GM12878 (cell line): ENCODE data around the gene ALDH1L2. TPM values are rescaled to one million over a fixed set of nuclear protein-coding genes. Genes with fewer than 3 reads are reported as not detected.

ENCODE experiments used
- ATAC-seq: fragments of 200-7000 bp; cut with Tn5 transposase; 3 replicates; pipeline ENCODE4 v1.9.1; 2020; ENCODE audit warnings: mild to moderate bottlenecking, moderate library complexity
- BruUV-seq: library from RNA; stranded (reverse); fragments of 400-500 nt; replicated peaks from 2 replicates; lab custom pipeline; 2021; lab: Mats Ljungman, UMichigan
- CTCF ChIA-PET: fragments of 300-600 bp; sonication (Branson Sonifier 250); formaldehyde crosslinking; extraction: SDS; loops from one replicate; lab custom pipeline; 2021; ENCODE audit warnings: inconsistent platforms; lab: Yijun Ruan, JAX
- POLR2A ChIA-PET: fragments of 350-600 bp; formaldehyde crosslinking; extraction: SDS; loops from one replicate; lab custom pipeline; 2021; ENCODE audit warnings: inconsistent platforms; lab: Charles Lee
- RAD21 ChIA-PET: fragments of 300-600 bp; sonication (Branson Sonifier 250); formaldehyde crosslinking; loops from one replicate; lab custom pipeline; 2023; ENCODE audit warnings: antibody characterized with exemption; ENCODE audit not compliant: unreplicated experiment; lab: Charles Lee
- SMC1A ChIA-PET: fragments of 300-600 bp; sonication (Branson Sonifier 250); formaldehyde crosslinking; loops from one replicate; lab custom pipeline; 2023; ENCODE audit not compliant: unreplicated experiment, uncharacterized antibody; lab: Charles Lee
- DNase-seq: peaks from one replicate; pipeline ENCODE4 v3.0.0-alpha.2; 2011; ENCODE audit warnings: low read depth, low spot score
- FAIRE-seq: peaks from 3 replicates; lab custom pipeline; 2011; peaks lifted over from hg19 to GRCh38; lab: Jason Lieb, UNC
- H2AFZ ChIP-seq: 2 replicates; pipeline ENCODE4 v1.6.0; 2011; ENCODE audit warnings: low read depth, low read length, control low read depth; ENCODE audit not compliant: control insufficient read depth
- H3K27ac ChIP-seq: 2 replicates; pipeline ENCODE4 v1.5.1; 2011; ENCODE audit warnings: control low read depth; ENCODE audit not compliant: control insufficient read depth, insufficient read depth
- H3K27me3 ChIP-seq, 2 experiments: replicated peaks in 1 of 2; 2 replicates each; pipeline versions ENCODE4 v1.6.0 to v1.6.1; 2011; ENCODE audit warnings: low read length in 1 of 2; ENCODE audit not compliant: control insufficient read depth in 2 of 2, insufficient read depth in 2 of 2
- H3K36me3 ChIP-seq, 2 experiments: 2 replicates each; pipeline ENCODE4 v1.5.1; 2011; ENCODE audit warnings: low read length in 1 of 2; ENCODE audit not compliant: control insufficient read depth in 2 of 2, insufficient read depth in 2 of 2
- H3K4me1 ChIP-seq: 2 replicates; pipeline ENCODE4 v1.6.1; 2011; ENCODE audit warnings: mild to moderate bottlenecking, low read length, moderate library complexity, mixed read lengths; ENCODE audit not compliant: control insufficient read depth, insufficient read depth
- H3K4me2 ChIP-seq: 2 replicates; pipeline ENCODE4 v1.6.0; 2011; ENCODE audit warnings: control low read depth; ENCODE audit not compliant: control insufficient read depth, insufficient read depth
- H3K4me3 ChIP-seq: fragments of 200-600 bp; sonication (generic); 2 replicates; pipeline ENCODE4 v1.5.1; 2016
- H3K79me2 ChIP-seq: 2 replicates; pipeline ENCODE4 v1.6.0; 2011; ENCODE audit warnings: low read length; ENCODE audit not compliant: control insufficient read depth, insufficient read depth
- H3K9ac ChIP-seq: 2 replicates; pipeline ENCODE4 v1.8.0; 2011; ENCODE audit warnings: low read length, control low read depth, mixed read lengths; ENCODE audit not compliant: control insufficient read depth, insufficient read depth
- H3K9me3 ChIP-seq: replicated peaks from 3 replicates; pipeline ENCODE4 v1.5.1; 2011; ENCODE audit warnings: mild to moderate bottlenecking, low read length; ENCODE audit not compliant: control insufficient read depth, insufficient read depth
- H4K20me1 ChIP-seq: 2 replicates; pipeline ENCODE4 v1.6.0; 2011; ENCODE audit not compliant: control insufficient read depth, insufficient read depth
- CEBPB ChIP-seq, 2 experiments: fragments of 150-350 bp in 1 of 2; IDR thresholded peaks; 2 replicates each; pipeline ENCODE4 v1.6.1; 2012 to 2014; ENCODE audit warnings: low read depth in 2 of 2, low read length in 2 of 2, borderline replicate concordance in 1 of 2, inconsistent platforms in 1 of 2
- CHD2 ChIP-seq: IDR thresholded peaks from 2 replicates; pipeline ENCODE4 v1.6.1; 2011; ENCODE audit warnings: low read depth, low read length, improper control_type of control experiment, borderline replicate concordance
- FOXM1 ChIP-seq: IDR thresholded peaks from 2 replicates; pipeline ENCODE4 v1.6.1; 2012; ENCODE audit warnings: low read depth, mild to moderate bottlenecking, inconsistent platforms, low read length, moderate library complexity
- NR2C1 ChIP-seq: fragments of 450-650 bp; IDR thresholded peaks from 2 replicates; pipeline ENCODE4 v1.6.1; 2017; ENCODE audit warnings: antibody characterized with exemption, mild to moderate bottlenecking, moderate library complexity
- POU2F2 ChIP-seq: IDR thresholded peaks from 3 replicates; pipeline ENCODE4 v1.6.1; 2011; ENCODE audit warnings: low read depth, mild to moderate bottlenecking, low read length, borderline replicate concordance
- STAT1 ChIP-seq: fragments of 450-650 bp; conservative IDR thresholded peaks from 2 replicates; pipeline ENCODE4 v1.6.1; 2014; ENCODE audit warnings: antibody characterized with exemption, mild to moderate bottlenecking
- TCF3 ChIP-seq: IDR thresholded peaks from 2 replicates; pipeline ENCODE4 v1.6.1; 2012; ENCODE audit warnings: low read depth, mild to moderate bottlenecking, low read length, borderline replicate concordance; ENCODE audit not compliant: insufficient read depth
- YBX1 ChIP-seq: fragments of 450-650 bp; IDR thresholded peaks from 2 replicates; pipeline ENCODE4 v1.6.1; 2016; ENCODE audit warnings: antibody characterized with exemption
- WGBS: methylation state at CpG from one replicate; pipeline ENCODE4 v1.1.6; 2016; ENCODE audit warnings: low lambda C conversion rate; ENCODE audit not compliant: insufficient replicate concordance, insufficient coverage; ENCODE audit errors: missing lambda C conversion rate; 5-methylcytosine and 5-hydroxymethylcytosine counted together
- in situ Hi-C: fragments of 300-500 bp; cut with MboI; formaldehyde crosslinking; loops from 9 replicates; pipeline ENCODE4 v1.14.3; 2018; ENCODE audit warnings: mixed read lengths
- intact Hi-C: fragments of 100-400 bp; cut with micrococcal nuclease; formaldehyde crosslinking; loops from one replicate; pipeline ENCODE4 v1.14.2; 2022; ENCODE audit not compliant: unreplicated experiment
- polyA plus RNA-seq, 11 experiments: library from polyadenylated mRNA; depleted of rRNA in 4 of 11; unstranded in 6 of 11; stranded (reverse) in 5 of 11; fragments of >200 nt; fragmentation: Nextera tagmentation in 4 of 11; fragmentation: Illumina TruSeq in 1 of 11; extraction: Ambion mirVana in 4 of 11; extraction: Trizol in 1 of 11; gene quantifications; 1 replicate in 1 of 11; 2 replicates in 10 of 11; pipeline versions ENCODE4 v1.2.1 to v1.2.3, GENCODE V29; 2011 to 2016; ENCODE audit warnings: inconsistent platforms in 2 of 11, missing spikeins in 2 of 11, low read depth in 1 of 11
- total RNA-seq, 4 experiments: library from RNA; depleted of rRNA in 3 of 4; stranded (reverse); fragments of >200 nt in 3 of 4; fragmentation: Illumina TruSeq in 1 of 4; extraction: Trizol in 1 of 4; gene quantifications; 2 replicates each; pipeline versions ENCODE4 v1.2.1 to v1.2.3, GENCODE V29; 2013 to 2021
- TF ChIP-seq, protein P1 (sequence below): fragments of 450-650 bp; IDR thresholded peaks from 2 replicates; pipeline ENCODE4 v1.6.1; 2017; ENCODE audit warnings: borderline replicate concordance

Gene ALDH1L2
- total and polyA plus RNA-seq, 10 of the 15 experiments (the other 5 are each of a cell fraction or from before 2014, with no cell fraction given) = 0.15 to 13.7 (median 8.5) TPM

DNA sequence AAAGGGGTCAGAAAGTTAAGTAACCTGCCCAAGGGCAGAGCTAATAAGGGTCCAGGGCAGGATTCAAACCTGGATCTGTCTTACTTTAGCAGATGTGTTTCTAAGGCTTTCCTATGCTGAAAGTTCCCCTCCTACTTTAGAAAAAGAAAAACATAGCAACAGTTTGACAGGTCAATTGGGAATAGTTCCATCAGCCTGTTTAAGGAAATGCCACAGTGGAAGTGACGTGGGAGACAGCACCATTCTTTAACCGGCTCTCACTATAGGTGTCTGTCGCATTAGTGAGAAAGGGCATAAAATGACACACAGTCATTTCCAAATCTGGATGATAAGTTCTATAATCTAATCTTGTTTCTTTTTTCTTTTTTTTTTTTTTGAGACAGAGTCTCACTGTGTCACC, 7.3 kb downstream of the ALDH1L2 start (continued):
- TF ChIP-seq CEBPB (IDR thresholded peaks at IDR 0.05; ENCODE audit: borderline replicate concordance in 1 of 2, low read depth in 2 of 2, low read length in 2 of 2) (no peak), YBX1 (no peak), CHD2 (no peak), FOXM1 (no peak)

DNA sequence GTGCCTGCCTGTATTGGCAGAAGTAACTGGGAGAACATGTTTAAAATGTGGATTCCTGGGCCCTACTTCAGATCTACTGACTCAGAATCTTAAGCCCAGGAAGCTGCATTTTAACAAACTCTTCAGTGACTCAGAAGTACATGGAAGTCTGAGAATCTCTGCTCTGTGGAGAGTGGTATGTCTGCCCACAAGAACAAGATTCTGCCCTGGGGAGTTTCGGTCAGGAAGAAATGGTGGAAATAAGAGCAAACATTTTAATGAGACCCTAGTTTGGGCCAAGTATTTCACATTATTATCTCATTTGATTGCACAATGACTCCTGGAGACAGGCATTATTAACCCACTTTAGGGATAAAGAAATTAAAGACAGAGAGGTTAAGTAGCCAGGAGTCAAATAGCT, 8.2 kb downstream of the ALDH1L2 start:
- RAD21 ChIA-PET = no interaction called here
- CTCF ChIA-PET = no interaction called here
- FAIRE-seq = no peak
- no peak overlapping the region for H3K27ac ChIP-seq
- intact Hi-C loops = no loop called here
- no peaks in the 10 kb centered on the region for H3K79me2 ChIP-seq
- no peaks in the 10 kb centered on the region for H3K4me1 ChIP-seq
- H4K20me1 ChIP-seq = no peaks in the 10 kb centered on the region
- no peak overlapping the region for H3K9ac ChIP-seq
- WGBS = 83% methylated on average over 1 of the region's 1 CpG
- no peak overlapping the region for H3K4me2 ChIP-seq
- no peak for DNase-seq
- H2AFZ ChIP-seq = no peak overlapping the region
- H3K27me3 ChIP-seq = no peaks in the 10 kb centered on the region
- no TSS peak for BruUV-seq
- H3K9me3 ChIP-seq = no peaks in the 10 kb centered on the region
- H3K4me3 ChIP-seq = no peak overlapping the region
- POLR2A ChIA-PET = no interaction called here
- SMC1A ChIA-PET = interaction anchor here (0.5 kb wide), 1 partner anchor 33 kb away, joined by 3 read pairs; no protein-coding TSS in a partner anchor
- no peak for ATAC-seq
- no peaks in the 10 kb centered on the region for H3K36me3 ChIP-seq
- in situ Hi-C loops = no loop called here
- TF ChIP-seq TCF3 (no peak), NR2C1 (no peak), POU2F2 (no peak), STAT1 (no peak)
- TF ChIP-seq, protein P1, sequence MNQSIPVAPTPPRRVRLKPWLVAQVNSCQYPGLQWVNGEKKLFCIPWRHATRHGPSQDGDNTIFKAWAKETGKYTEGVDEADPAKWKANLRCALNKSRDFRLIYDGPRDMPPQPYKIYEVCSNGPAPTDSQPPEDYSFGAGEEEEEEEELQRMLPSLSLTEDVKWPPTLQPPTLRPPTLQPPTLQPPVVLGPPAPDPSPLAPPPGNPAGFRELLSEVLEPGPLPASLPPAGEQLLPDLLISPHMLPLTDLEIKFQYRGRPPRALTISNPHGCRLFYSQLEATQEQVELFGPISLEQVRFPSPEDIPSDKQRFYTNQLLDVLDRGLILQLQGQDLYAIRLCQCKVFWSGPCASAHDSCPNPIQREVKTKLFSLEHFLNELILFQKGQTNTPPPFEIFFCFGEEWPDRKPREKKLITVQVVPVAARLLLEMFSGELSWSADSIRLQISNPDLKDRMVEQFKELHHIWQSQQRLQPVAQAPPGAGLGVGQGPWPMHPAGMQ = no peak
